ENCODE measurements around the gene KSR2. TPM values are rescaled to one million over a fixed set of nuclear protein-coding genes. Genes with fewer than 3 reads are reported as not detected.

Gene KSR2
- total RNA-seq, 1 donor from 2014 or later, result 0.47 TPM

GRCh38 chr12:117699118-117699517 lies 269.7 kb downstream of the KSR2 start:
- no peaks in the 10 kb centered on the region for H3K9me3 Mint-ChIP-seq (ENCODE audit: unreplicated experiment)
- H3K27ac Mint-ChIP-seq (ENCODE audit: unreplicated experiment), result no peak overlapping the region
- H3K4me3 Mint-ChIP-seq (ENCODE audit: unreplicated experiment), result no peak overlapping the region
- no peaks in the 10 kb centered on the region for H3K4me1 Mint-ChIP-seq (ENCODE audit: low read depth, unreplicated experiment)
- H3K27me3 Mint-ChIP-seq (ENCODE audit: unreplicated experiment), result no peaks in the 10 kb centered on the region
- TF ChIP-seq CTCF (IDR thresholded peaks at IDR 0.05; ENCODE audit: partially characterized antibody, unreplicated experiment), result no peak
- H3K36me3 Mint-ChIP-seq (ENCODE audit: unreplicated experiment), result no peaks in the 10 kb centered on the region
- DNase-seq, result no peak

- H3K9me3 Mint-ChIP-seq (ENCODE audit: unreplicated experiment), result peaks cover 3% of the 10 kb centered on the region
- TF ChIP-seq CTCF (IDR thresholded peaks at IDR 0.05; ENCODE audit: partially characterized antibody, unreplicated experiment), result no peak
These were observed 272.8 kb downstream of the KSR2 start for GRCh38 chr12:117695956-117696355.

GRCh38 chr12:117692512-117692911 lies 276.3 kb downstream of the KSR2 start:
- TF ChIP-seq CTCF (IDR thresholded peaks at IDR 0.05; ENCODE audit: partially characterized antibody, unreplicated experiment), result no peak
- H3K4me1 Mint-ChIP-seq (ENCODE audit: low read depth, unreplicated experiment), result no peaks in the 10 kb centered on the region
- H3K27ac Mint-ChIP-seq (ENCODE audit: unreplicated experiment), result no peak overlapping the region
- H3K36me3 Mint-ChIP-seq (ENCODE audit: unreplicated experiment), result no peaks in the 10 kb centered on the region
- no peaks in the 10 kb centered on the region for H3K27me3 Mint-ChIP-seq (ENCODE audit: unreplicated experiment)
- peaks cover 3% of the 10 kb centered on the region for H3K9me3 Mint-ChIP-seq (ENCODE audit: unreplicated experiment)
- no peak for DNase-seq
- H3K4me3 Mint-ChIP-seq (ENCODE audit: unreplicated experiment), result no peak overlapping the region

More at GRCh38 chr12:117695956-117696355, 272.8 kb downstream of the KSR2 start:
- no peaks in the 10 kb centered on the region for H3K36me3 Mint-ChIP-seq (ENCODE audit: unreplicated experiment)
- no peaks in the 10 kb centered on the region for H3K4me1 Mint-ChIP-seq (ENCODE audit: low read depth, unreplicated experiment)
- no peaks in the 10 kb centered on the region for H3K27me3 Mint-ChIP-seq (ENCODE audit: unreplicated experiment)
- DNase-seq, result no peak
- no peak overlapping the region for H3K4me3 Mint-ChIP-seq (ENCODE audit: unreplicated experiment)
- no peak overlapping the region for H3K27ac Mint-ChIP-seq (ENCODE audit: unreplicated experiment)

DNA sequence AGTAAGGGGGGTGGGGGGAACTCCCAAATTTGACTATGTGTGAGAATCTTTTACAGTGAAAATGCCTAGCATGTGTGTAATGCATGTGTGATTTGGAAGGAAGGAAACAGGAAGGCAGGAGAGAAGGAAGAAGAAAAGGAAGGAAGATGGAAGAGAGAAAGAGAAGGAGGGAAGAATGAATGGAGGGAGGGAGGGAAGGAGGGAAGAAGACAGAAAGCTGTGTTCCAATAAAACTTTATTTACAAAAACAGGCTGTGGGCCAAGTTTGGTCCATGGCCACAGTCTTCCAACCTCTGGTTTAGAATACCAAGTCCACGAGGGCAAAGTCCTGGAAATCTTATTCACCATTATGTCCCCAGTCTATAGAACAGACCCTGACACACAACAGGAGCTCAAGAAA lies 278.9 kb downstream of the KSR2 start:
- H3K4me1 Mint-ChIP-seq (ENCODE audit: low read depth, unreplicated experiment), result no peaks in the 10 kb centered on the region
- no peaks in the 10 kb centered on the region for H3K27me3 Mint-ChIP-seq (ENCODE audit: unreplicated experiment)
- TF ChIP-seq CTCF (IDR thresholded peaks at IDR 0.05; ENCODE audit: partially characterized antibody, unreplicated experiment), result no peak
- H3K27ac Mint-ChIP-seq (ENCODE audit: unreplicated experiment), result no peak overlapping the region
- no peaks in the 10 kb centered on the region for H3K36me3 Mint-ChIP-seq (ENCODE audit: unreplicated experiment)
- no peak for DNase-seq
- H3K4me3 Mint-ChIP-seq (ENCODE audit: unreplicated experiment), result no peak overlapping the region
- H3K9me3 Mint-ChIP-seq (ENCODE audit: unreplicated experiment), result peaks cover 3% of the 10 kb centered on the region

- H3K9me3 Mint-ChIP-seq (ENCODE audit: unreplicated experiment), result peaks cover 3% of the 10 kb centered on the region
- H3K27ac Mint-ChIP-seq (ENCODE audit: unreplicated experiment), result no peak overlapping the region
These were observed 280.3 kb downstream of the KSR2 start for GRCh38 chr12:117688446-117688845.

More at GRCh38 chr12:117688446-117688845, 280.3 kb downstream of the KSR2 start:
- H3K4me3 Mint-ChIP-seq (ENCODE audit: unreplicated experiment), result no peak overlapping the region
- H3K27me3 Mint-ChIP-seq (ENCODE audit: unreplicated experiment), result no peaks in the 10 kb centered on the region
- no peak for TF ChIP-seq CTCF (IDR thresholded peaks at IDR 0.05; ENCODE audit: partially characterized antibody, unreplicated experiment)
- no peak for DNase-seq
- no peaks in the 10 kb centered on the region for H3K4me1 Mint-ChIP-seq (ENCODE audit: low read depth, unreplicated experiment)
- H3K36me3 Mint-ChIP-seq (ENCODE audit: unreplicated experiment), result no peaks in the 10 kb centered on the region
